Stimulated activated CD4-positive, alpha-beta T cell treated with anti-CD3 and anti-CD28 coated beads, Interleukin-1b, Interleukin-23, amount 100 ng/mL, for 4 hours (primary cell): ENCODE data around the gene MRPL52.
"Not testable (repeated sequence)": the region's sequence is repeated elsewhere in the genome, so short reads cannot be mapped to it uniquely, and the experiment has no call there.

ENCODE experiments used
- DNase-seq, 2 donors: peaks; one replicate each; pipeline ENCODE4 v3.0.0-alpha.2; 2020; ENCODE audit warnings: low read depth in 2 of 2

MRPL52 gene

GRCh38 chr14:22829661-22830442 lies at the start of gene MRPL52:
Gene MRPL52, plus strand, starts transcription at chr14:22829887. Its CDS starts 26 bp downstream, at chr14:22829913.
- peak; percentile 83 to 87 for DNase-seq

GRCh38 chr14:22780105-22780679 lies 49.5 kb upstream of the MRPL52 start:
- no peak for DNase-seq

GRCh38 chr14:22780941-22781300 lies 48.8 kb upstream of the MRPL52 start:
- no peak for DNase-seq

GRCh38 chr14:22781301-22781991 lies 48.2 kb upstream of the MRPL52 start:
- no peak for DNase-seq

GRCh38 chr14:22786685-22787084 lies 43.0 kb upstream of the MRPL52 start:
- no peak for DNase-seq

- no peak for DNase-seq
Measured at GRCh38 chr14:22791301-22791700, 38.4 kb upstream of the MRPL52 start.

GRCh38 chr14:22792158-22792557 lies 37.5 kb upstream of the MRPL52 start:
- DNase-seq: no peak

GRCh38 chr14:22793550-22793949 lies 36.1 kb upstream of the MRPL52 start:
- not testable (repeated sequence) for DNase-seq

GRCh38 chr14:22793976-22794375 lies 35.7 kb upstream of the MRPL52 start:
- no peak for DNase-seq

- DNase-seq: no peak
Measured at GRCh38 chr14:22794551-22794951, 35.1 kb upstream of the MRPL52 start.

- DNase-seq: no peak
Measured at GRCh38 chr14:22796087-22796707, 33.5 kb upstream of the MRPL52 start.

GRCh38 chr14:22797017-22797917 lies 32.4 kb upstream of the MRPL52 start:
- no peak for DNase-seq

- DNase-seq: no peak
Measured at GRCh38 chr14:22798528-22798927, 31.2 kb upstream of the MRPL52 start.

- DNase-seq: no peak
Measured at GRCh38 chr14:22800346-22800745, 29.3 kb upstream of the MRPL52 start.

- DNase-seq: no peak
Measured at GRCh38 chr14:22801716-22802115, 28.0 kb upstream of the MRPL52 start.

- no peak for DNase-seq
Measured at GRCh38 chr14:22802860-22803686, 26.6 kb upstream of the MRPL52 start.

GRCh38 chr14:22803687-22803974 lies 26.1 kb upstream of the MRPL52 start:
- DNase-seq: no peak

- not testable (repeated sequence) for DNase-seq
Measured at GRCh38 chr14:22805235-22805634, 24.5 kb upstream of the MRPL52 start.

- no peak for DNase-seq
Measured at GRCh38 chr14:22807432-22808087, 22.1 kb upstream of the MRPL52 start.
